Keratinocyte (primary cell): Measurements from ENCODE around the gene ISYNA1. TPM values are rescaled to one million over a fixed set of nuclear protein-coding genes. Genes with fewer than 3 reads are reported as not detected.

Experiments
- DNase-seq: peaks from one replicate; pipeline ENCODE4 v3.0.0-alpha.2; 2011; ENCODE audit warnings: low read depth, missing footprints, low spot score
- FAIRE-seq: peaks from 2 replicates; lab custom pipeline; 2011; peaks lifted over from hg19 to GRCh38; lab: Jason Lieb, UNC
- H2AFZ ChIP-seq: 2 replicates; pipeline ENCODE4 v1.6.0; 2012; ENCODE audit warnings: low read length, control low read depth, inconsistent platforms; ENCODE audit not compliant: control insufficient read depth
- H3K27ac ChIP-seq: 2 replicates; pipeline ENCODE4 v1.5.1; 2011; ENCODE audit warnings: low read length; ENCODE audit not compliant: control insufficient read depth, insufficient read depth
- H3K27me3 ChIP-seq: 3 replicates; pipeline ENCODE4 v1.6.0; 2011; ENCODE audit warnings: low read length; ENCODE audit not compliant: control insufficient read depth, insufficient read depth; ENCODE audit errors: extremely low read depth
- H3K36me3 ChIP-seq, 2 experiments: 2 replicates in 1 of 2; 3 replicates in 1 of 2; pipeline ENCODE4 v1.5.1; 2011; ENCODE audit warnings: low read length in 2 of 2, mild to moderate bottlenecking in 1 of 2; ENCODE audit not compliant: control insufficient read depth in 2 of 2, insufficient read depth in 2 of 2; ENCODE audit errors: extremely low read depth in 1 of 2
- H3K4me1 ChIP-seq: 3 replicates; pipeline ENCODE4 v1.5.1; 2011; ENCODE audit warnings: low read length; ENCODE audit not compliant: control insufficient read depth, insufficient read depth; ENCODE audit errors: extremely low read depth
- H3K4me2 ChIP-seq: 3 replicates; pipeline ENCODE4 v1.6.0; 2011; ENCODE audit warnings: low read depth, low read length; ENCODE audit not compliant: control insufficient read depth, insufficient read depth; ENCODE audit errors: extremely low read depth
- H3K4me3 ChIP-seq, 3 experiments: fragments of 200-600 bp in 1 of 3; sonication (generic) in 1 of 3; 2 replicates in 2 of 3; 3 replicates in 1 of 3; pipeline ENCODE4 v1.5.1; 2011 to 2016; ENCODE audit warnings: low read length in 3 of 3, mild to moderate bottlenecking in 3 of 3, control low read depth in 2 of 3, inconsistent platforms in 1 of 3, low read depth in 1 of 3, mixed read lengths in 1 of 3, mixed run types in 1 of 3, moderate library complexity in 1 of 3; ENCODE audit not compliant: control insufficient read depth in 2 of 3, insufficient read depth in 2 of 3; ENCODE audit errors: extremely low read depth in 1 of 3
- H3K79me2 ChIP-seq: 2 replicates; pipeline ENCODE4 v1.6.0; 2012; ENCODE audit warnings: low read length; ENCODE audit not compliant: control insufficient read depth, insufficient read depth
- H3K9ac ChIP-seq: 3 replicates; pipeline ENCODE4 v1.6.0; 2011; ENCODE audit warnings: low read length; ENCODE audit not compliant: control insufficient read depth, insufficient read depth; ENCODE audit errors: extremely low read depth
- H3K9me1 ChIP-seq: 3 replicates; pipeline ENCODE4 v1.6.0; 2011; ENCODE audit warnings: low read length; ENCODE audit not compliant: control insufficient read depth, insufficient read depth; ENCODE audit errors: extremely low read depth
- H3K9me3 ChIP-seq: 2 replicates; pipeline ENCODE4 v1.5.1; 2012; ENCODE audit warnings: low read depth, low read length; ENCODE audit not compliant: control insufficient read depth
- H4K20me1 ChIP-seq: 3 replicates; pipeline ENCODE4 v1.6.0; 2011; ENCODE audit warnings: low read length; ENCODE audit not compliant: control insufficient read depth, insufficient read depth; ENCODE audit errors: extremely low read depth
- EZH2 ChIP-seq: IDR thresholded peaks from one replicate; pipeline ENCODE4 v1.6.1; 2012; ENCODE audit warnings: inconsistent platforms, mild to moderate bottlenecking, low read length, moderate library complexity
- dilution Hi-C: fragments of 300-500 bp; cut with MboI; formaldehyde crosslinking; loops from one replicate; pipeline ENCODE4 v1.7.0; 2020; ENCODE audit warnings: low sequenced_read_pairs; ENCODE audit not compliant: extremely low pct_ligation_motif_present
- polyA plus RNA-seq, 5 experiments: library from polyadenylated mRNA; depleted of rRNA in 3 of 5; stranded (reverse) in 3 of 5; stranded (forward) in 1 of 5; unstranded in 1 of 5; fragments of >200 nt; gene quantifications; 1 replicate in 1 of 5; 2 replicates in 3 of 5; 3 replicates in 1 of 5; pipeline versions ENCODE4 v1.2.1 to v1.2.3, GENCODE V29; 2011 to 2012; ENCODE audit warnings: missing spikeins in 2 of 5, low read depth in 1 of 5, low replicate concordance in 1 of 5
- TF ChIP-seq, protein P1 (sequence below), 3 experiments: IDR thresholded peaks in 1 of 3; conservative IDR thresholded peaks in 1 of 3; optimal IDR thresholded peaks in 1 of 3; 2 replicates in 2 of 3; 3 replicates in 1 of 3; pipeline versions ENCODE3 to v1.5.1; 2011; ENCODE audit warnings: low read length in 3 of 3, mild to moderate bottlenecking in 3 of 3, moderate library complexity in 2 of 3, control low read depth in 1 of 3, inconsistent platforms in 1 of 3; ENCODE audit not compliant: insufficient read depth in 2 of 3; ENCODE audit errors: extremely low read depth in 1 of 3

Gene ISYNA1
- polyA plus RNA-seq, 1 donor (not counting 4 experiments of a cell fraction or from before 2014, with no cell fraction given) = 3.5 TPM

DNA sequence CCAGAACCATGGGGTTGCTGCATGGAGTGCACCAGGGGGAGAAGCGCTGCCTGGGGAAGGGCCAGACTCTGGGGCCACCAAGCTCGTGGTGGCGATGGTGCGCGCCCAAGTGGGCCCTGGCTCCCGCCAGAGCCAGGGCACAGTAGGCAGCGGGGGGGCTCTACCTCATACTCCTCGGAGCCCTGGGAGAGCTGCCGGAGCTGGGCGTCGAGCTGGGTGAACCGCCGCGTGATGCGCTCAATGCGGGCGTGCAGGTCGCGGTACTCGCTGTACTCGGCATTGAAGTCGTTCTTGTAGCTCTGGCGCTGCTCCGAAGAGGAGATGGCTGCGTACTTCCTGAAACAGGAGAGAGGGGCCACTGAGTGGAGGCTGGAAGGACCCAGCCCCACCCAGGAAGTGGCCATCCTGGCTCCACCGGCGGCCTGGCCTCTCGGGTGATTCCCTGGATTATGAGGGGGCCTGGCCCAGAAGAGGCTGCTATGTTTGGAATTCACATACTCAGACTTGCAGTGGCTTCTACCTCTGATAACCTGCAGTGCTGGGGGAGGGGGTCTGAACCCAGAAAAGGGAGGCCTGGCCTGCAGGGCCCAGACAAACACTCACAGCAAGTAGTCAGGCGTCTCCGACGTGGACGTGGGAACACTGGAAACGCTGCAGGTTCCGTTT, 8.3 kb upstream of the ISYNA1 start:
- Histone ChIP-seq H3K27me3 (no peaks in the 10 kb centered on the region), H3K4me3 (no peak overlapping the region), H2AFZ (no peak overlapping the region), H3K27ac (no peak overlapping the region), H3K79me2 (peaks cover 11% of the 10 kb centered on the region), H3K4me1 (peaks cover 7% of the 10 kb centered on the region), H3K36me3 (peaks cover 47 to 59% of the 10 kb centered on the region in 2 experiments), H4K20me1 (no peaks in the 10 kb centered on the region), H3K9me3 (no peaks in the 10 kb centered on the region), H3K9me1 (peaks cover 3% of the 10 kb centered on the region), H3K4me2 (no peak overlapping the region), H3K9ac (no peak overlapping the region)
- dilution Hi-C loops = no loop called here
- FAIRE-seq (no peak), DNase-seq (no peak)
- TF ChIP-seq, protein P1, sequence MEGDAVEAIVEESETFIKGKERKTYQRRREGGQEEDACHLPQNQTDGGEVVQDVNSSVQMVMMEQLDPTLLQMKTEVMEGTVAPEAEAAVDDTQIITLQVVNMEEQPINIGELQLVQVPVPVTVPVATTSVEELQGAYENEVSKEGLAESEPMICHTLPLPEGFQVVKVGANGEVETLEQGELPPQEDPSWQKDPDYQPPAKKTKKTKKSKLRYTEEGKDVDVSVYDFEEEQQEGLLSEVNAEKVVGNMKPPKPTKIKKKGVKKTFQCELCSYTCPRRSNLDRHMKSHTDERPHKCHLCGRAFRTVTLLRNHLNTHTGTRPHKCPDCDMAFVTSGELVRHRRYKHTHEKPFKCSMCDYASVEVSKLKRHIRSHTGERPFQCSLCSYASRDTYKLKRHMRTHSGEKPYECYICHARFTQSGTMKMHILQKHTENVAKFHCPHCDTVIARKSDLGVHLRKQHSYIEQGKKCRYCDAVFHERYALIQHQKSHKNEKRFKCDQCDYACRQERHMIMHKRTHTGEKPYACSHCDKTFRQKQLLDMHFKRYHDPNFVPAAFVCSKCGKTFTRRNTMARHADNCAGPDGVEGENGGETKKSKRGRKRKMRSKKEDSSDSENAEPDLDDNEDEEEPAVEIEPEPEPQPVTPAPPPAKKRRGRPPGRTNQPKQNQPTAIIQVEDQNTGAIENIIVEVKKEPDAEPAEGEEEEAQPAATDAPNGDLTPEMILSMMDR (optimal IDR thresholded peaks at IDR 0.05 in 1 of 3, IDR thresholded peaks at IDR 0.05 in 1 of 3, conservative IDR thresholded peaks at IDR 0.05 in 1 of 3; ENCODE audit: extremely low read depth in 1 of 3, insufficient read depth in 2 of 3, low read length in 3 of 3) = no peak

DNA sequence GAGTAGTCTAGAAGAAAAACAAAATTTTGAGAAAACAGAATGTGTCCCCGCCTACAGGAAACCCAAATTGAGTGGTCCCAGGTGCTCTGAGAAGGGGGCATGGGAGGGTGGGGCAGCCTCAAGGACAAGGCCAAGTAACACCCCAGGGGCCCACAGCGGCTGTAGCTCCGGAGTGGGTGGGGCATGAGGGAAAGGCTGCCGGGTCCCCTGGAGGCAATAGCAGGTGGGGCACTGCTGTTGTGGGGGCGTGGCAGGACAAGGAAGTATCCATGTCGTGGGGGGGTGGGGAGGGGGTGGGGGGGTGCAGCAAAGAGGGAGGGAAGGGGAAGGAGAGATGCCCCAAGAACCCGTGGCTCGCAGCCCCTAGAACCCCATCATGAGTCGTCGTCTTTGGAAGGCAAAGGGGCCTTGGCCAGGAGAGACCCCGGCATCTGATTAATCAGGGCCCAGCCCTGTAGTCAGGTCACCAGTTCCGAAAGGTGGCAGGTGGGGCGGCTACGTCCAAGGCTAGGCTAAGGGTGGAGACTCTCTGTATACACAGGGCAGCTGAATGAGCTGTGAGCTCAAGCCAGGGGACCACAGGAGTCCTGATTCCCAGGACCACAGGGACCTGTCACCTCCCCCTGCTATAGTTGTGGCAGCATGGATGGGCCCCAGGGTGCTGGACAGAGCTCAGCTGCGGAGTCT, 7.5 kb upstream of the ISYNA1 start:
- H3K79me2 ChIP-seq = peaks cover 11% of the 10 kb centered on the region
- H2AFZ ChIP-seq = no peak overlapping the region
- TF ChIP-seq EZH2 = no peak
- TF ChIP-seq, protein P1 (optimal IDR thresholded peaks at IDR 0.05 in 1 of 3, IDR thresholded peaks at IDR 0.05 in 1 of 3, conservative IDR thresholded peaks at IDR 0.05 in 1 of 3; ENCODE audit: extremely low read depth in 1 of 3, insufficient read depth in 2 of 3, low read length in 3 of 3) = no peak
- peaks cover 10% of the 10 kb centered on the region for H3K4me1 ChIP-seq
- dilution Hi-C loops = no loop called here
- DNase-seq (no peak), FAIRE-seq (no peak)
- H3K9me3 ChIP-seq = no peaks in the 10 kb centered on the region
- H3K9ac ChIP-seq = no peak overlapping the region
- H3K4me2 ChIP-seq = no peak overlapping the region
- H3K4me3 ChIP-seq = no peak overlapping the region
- no peaks in the 10 kb centered on the region for H3K27me3 ChIP-seq
- H4K20me1 ChIP-seq = no peaks in the 10 kb centered on the region
- peaks cover 7% of the 10 kb centered on the region for H3K9me1 ChIP-seq
- H3K27ac ChIP-seq = no peak overlapping the region
- H3K36me3 ChIP-seq = peaks cover 42 to 57% of the 10 kb centered on the region in 2 experiments
